K562 (cell line): Measurements from ENCODE around the gene BCAS2. TPM values are rescaled to one million over a fixed set of nuclear protein-coding genes. Genes with fewer than 3 reads are reported as not detected.

Experiments used
- ARID1B ChIP-seq: fragments of 450-650 bp; IDR thresholded peaks from 2 replicates; pipeline ENCODE4 v1.6.1; 2016; ENCODE audit warnings: antibody characterized with exemption, mild to moderate bottlenecking, inconsistent platforms
- EGR1 ChIP-seq: fragments of 450-650 bp; conservative IDR thresholded peaks from 2 replicates; pipeline ENCODE4 v1.6.1; 2017; ENCODE audit warnings: mild to moderate bottlenecking
- EP300 ChIP-seq: IDR thresholded peaks from 2 replicates; pipeline ENCODE4 v1.6.1; 2012; ENCODE audit warnings: low read length, improper control_type of control experiment
- HINFP ChIP-seq: fragments of 450-650 bp; conservative IDR thresholded peaks from 2 replicates; pipeline ENCODE4 v1.6.1; 2016; ENCODE audit warnings: missing genetic modification characterization, low read depth, mild to moderate bottlenecking, control low read depth, missing compliant biosample characterization
- HMG20B ChIP-seq: fragments of 250-450 bp; sonication (Bioruptor Pico); IDR thresholded peaks from 2 replicates; pipeline ENCODE4 v1.5.0; 2021; ENCODE audit warnings: mild to moderate bottlenecking
- HMGN3 ChIP-seq: IDR thresholded peaks from 2 replicates; pipeline ENCODE4 v1.6.1; 2011; ENCODE audit warnings: borderline replicate concordance, low read depth, mild to moderate bottlenecking, mixed read lengths, low read length; ENCODE audit not compliant: insufficient read length; ENCODE audit errors: extremely low read depth
- KDM1A ChIP-seq, 2 experiments: fragments of 450-650 bp; IDR thresholded peaks; 2 replicates each; pipeline ENCODE4 v1.6.1; 2016; ENCODE audit warnings: mild to moderate bottlenecking in 2 of 2
- NR2F6 ChIP-seq: fragments of 450-650 bp; formaldehyde crosslinking; IDR thresholded peaks from 2 replicates; pipeline ENCODE4 v1.4.0; 2020; ENCODE audit warnings: mild to moderate bottlenecking
- PHB ChIP-seq: fragments of 250-450 bp; sonication (Bioruptor Pico); IDR thresholded peaks from 2 replicates; pipeline ENCODE4 v1.5.0; 2021
- SMARCA5 ChIP-seq: fragments of 450-650 bp; IDR thresholded peaks from 2 replicates; pipeline ENCODE4 v1.6.1; 2016
- STAT5A ChIP-seq: IDR thresholded peaks from 2 replicates; pipeline ENCODE4 v1.6.1; 2012; ENCODE audit warnings: low read length, inconsistent platforms, borderline replicate concordance
- TFAM ChIP-seq: fragments of 250-450 bp; sonication (Bioruptor Pico); conservative IDR thresholded peaks from 2 replicates; pipeline ENCODE4 v1.5.0; 2021; ENCODE audit warnings: mild to moderate bottlenecking, moderate library complexity
- ZBTB2 ChIP-seq: fragments of 450-650 bp; IDR thresholded peaks from 2 replicates; pipeline ENCODE4 v1.6.1; 2016; ENCODE audit warnings: antibody characterized with exemption
- ZC3H8 ChIP-seq: fragments of 450-650 bp; IDR thresholded peaks from 2 replicates; pipeline ENCODE4 v1.6.1; 2017
- ZNF589 ChIP-seq: fragments of 200-800 bp; sonication (Bioruptor generic); IDR thresholded peaks from 2 replicates; pipeline ENCODE4 v1.6.1; 2016; ENCODE audit warnings: low read depth, missing genetic modification characterization, missing compliant biosample characterization
- ZNF644 ChIP-seq: fragments of 200-800 bp; sonication (Bioruptor generic); IDR thresholded peaks from 2 replicates; pipeline ENCODE4 v1.6.1; 2016; ENCODE audit warnings: low read depth, missing genetic modification characterization, missing compliant biosample characterization
- polyA plus RNA-seq, 8 experiments: library from polyadenylated mRNA; depleted of rRNA in 4 of 8; stranded (reverse) in 5 of 8; unstranded in 3 of 8; fragments of >200 nt; fragmentation: Nextera tagmentation in 2 of 8; fragmentation: Illumina TruSeq in 1 of 8; extraction: Ambion mirVana in 2 of 8; extraction: Trizol in 1 of 8; gene quantifications; 2 replicates each; pipeline versions ENCODE4 v1.2.1 to v1.2.3, GENCODE V29; 2011 to 2014; ENCODE audit warnings: inconsistent platforms in 1 of 8, missing spikeins in 1 of 8
- total RNA-seq, 7 experiments: library from RNA; depleted of rRNA in 6 of 7; stranded (reverse); fragments of >200 nt in 6 of 7; fragmentation: Illumina TruSeq in 2 of 7; extraction: Trizol in 2 of 7; gene quantifications; 2 replicates each; pipeline versions ENCODE4 v1.2.1 to v1.2.3, GENCODE V29; 2011 to 2021; ENCODE audit warnings: low replicate concordance in 1 of 7

BCAS2 gene
- total and polyA plus RNA-seq, 9 of the 15 experiments (the other 6 are each of a cell fraction or from before 2014, with no cell fraction given): 59.3 to 183 (median 81.1) TPM

DNA sequence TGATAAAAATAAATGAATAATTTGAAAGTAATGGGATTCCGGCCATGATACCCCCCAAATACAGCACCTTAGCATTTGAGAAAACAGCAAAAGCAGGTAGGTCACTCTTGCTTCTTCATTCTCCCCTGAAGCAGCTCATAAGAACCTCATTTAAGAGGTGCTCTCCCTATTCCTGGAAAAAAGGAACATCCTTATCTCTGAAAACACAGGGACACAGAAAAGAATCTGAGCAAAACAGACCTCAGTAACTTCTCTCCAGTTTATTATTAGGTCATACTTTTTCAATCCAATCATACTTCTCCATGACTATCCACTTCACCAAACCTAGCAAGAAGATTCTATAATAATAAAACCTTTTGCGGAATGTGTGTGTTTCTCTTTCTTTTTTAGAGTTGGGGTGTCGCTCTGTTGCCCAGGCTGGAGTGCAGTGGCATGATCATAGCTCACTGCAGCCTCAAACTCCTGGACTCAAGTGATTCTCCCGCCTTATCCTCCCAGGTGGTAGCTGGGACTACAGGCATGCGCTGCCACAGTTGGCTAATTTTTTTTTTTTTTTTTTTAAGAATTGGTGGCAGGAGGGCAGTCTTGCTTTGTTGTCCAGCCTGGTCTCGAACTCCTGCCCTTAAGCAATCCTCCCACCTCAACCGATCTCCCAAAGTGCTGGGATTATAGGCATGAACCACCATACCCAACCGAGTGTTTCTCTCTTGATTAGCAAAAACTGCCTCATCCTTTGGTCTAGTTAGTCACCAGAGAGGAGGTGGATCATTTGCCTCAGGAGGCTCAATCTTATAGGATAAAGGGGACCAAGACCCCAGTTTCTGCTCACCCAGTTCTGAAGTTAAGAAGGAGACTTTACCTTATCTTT lies 59.8 kb downstream of the BCAS2 start (continued):
- TF ChIP-seq HINFP (no peak), ZNF589 (CRISPR knock-in tag) (no peak), SMARCA5 (no peak), ZBTB2 (no peak), EGR1 (peak; percentile 26), STAT5A (0 out of 2 replicates have a peak, but pooled peaks have one; percentile 17), TFAM (CRISPR knock-in tag) (no peak), HMG20B (CRISPR knock-in tag) (no peak), EP300 (peak; percentile 39; the same call in 1 of the 2 replicates), KDM1A (IDR thresholded peaks at IDR 0.05) (peak in 1 of 2 experiments; percentile 25; a peak in 1 of 4 replicates), ARID1B (peak; percentile 60; the same call in 1 of the 2 replicates), NR2F6 (no peak), PHB (no peak), ZC3H8 (no peak), HMGN3 (no peak), ZNF644 (tag) (no peak)
